GM23248 (cell line): ENCODE measurements around the gene DBH.

ENCODE experiments used
- EZH2 ChIP-seq: fragments of 200-600 bp; sonication (generic); IDR thresholded peaks from 2 replicates; pipeline ENCODE4 v1.6.1; 2018; ENCODE audit warnings: antibody characterized with exemption, mild to moderate bottlenecking; ENCODE audit not compliant: insufficient read depth, poor library complexity, severe bottlenecking
- EZH2phosphoT487 ChIP-seq: fragments of 200-600 bp; sonication (generic); IDR thresholded peaks from 2 replicates; pipeline ENCODE4 v1.6.1; 2018; ENCODE audit warnings: antibody characterized with exemption, moderate library complexity, mild to moderate bottlenecking, low read depth; ENCODE audit not compliant: insufficient read depth

DNA sequence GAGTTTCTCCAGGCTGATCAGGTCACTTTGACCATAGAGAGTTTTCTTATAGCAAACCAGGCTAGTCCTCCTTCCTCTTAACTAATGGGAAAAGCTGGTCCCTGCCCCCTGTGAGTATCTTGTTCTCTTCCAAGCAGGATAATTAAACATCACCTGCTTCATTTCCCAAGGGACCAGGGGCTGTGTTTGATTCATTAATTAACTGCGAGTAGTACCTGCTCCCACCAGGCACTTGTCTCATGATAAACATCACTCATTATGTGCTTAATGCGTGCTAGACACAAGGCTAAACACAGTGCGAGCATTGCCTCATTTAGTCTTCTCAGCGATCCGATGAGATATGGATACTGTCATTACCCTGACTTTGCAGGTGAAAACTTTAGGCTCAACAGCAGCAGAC lies 25.3 kb upstream of the DBH start:
- TF ChIP-seq EZH2 (no peak), EZH2phosphoT487 (no peak)
